Measurements from ENCODE around the gene RNASE7.
A peak's percentile ranks its signal among the peaks of the same experiment; 100 is the strongest.

Gene RNASE7

DNA sequence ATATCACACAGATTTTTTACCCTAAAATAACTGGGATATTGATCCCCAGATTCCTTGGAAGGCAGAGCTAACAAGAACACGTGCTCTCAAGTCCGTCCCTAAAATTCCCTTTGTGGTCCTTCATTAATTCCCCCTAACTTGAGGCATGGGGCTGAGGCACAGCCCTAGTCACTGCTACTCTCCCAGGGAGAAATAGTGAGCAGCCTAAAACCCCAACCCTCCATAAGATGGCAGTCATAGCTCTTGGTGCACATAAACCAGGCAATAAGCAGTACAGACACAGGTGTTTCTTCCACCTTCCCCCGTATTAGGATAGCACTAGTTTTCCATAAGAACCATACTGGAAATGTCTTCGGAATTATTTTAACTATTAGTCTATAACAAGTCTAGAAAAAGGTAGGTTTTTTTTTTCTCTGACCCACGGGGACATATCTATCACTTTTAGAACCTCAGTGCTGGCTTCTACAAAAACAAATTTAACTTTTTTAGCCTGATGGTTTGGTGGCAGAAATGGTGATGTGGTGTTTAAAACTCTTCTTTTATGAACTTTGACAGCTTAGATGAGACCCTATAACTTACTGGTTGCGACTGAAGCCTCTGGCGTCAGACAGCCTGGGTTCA, 24.8 kb downstream of the RNASE7 start:
- Histone ChIP-seq H3K27ac (ENCODE audit: low read depth, low read length) (no peak overlapping the region), H3K36me3 (ENCODE audit: control insufficient read depth in 1 of 2, insufficient read depth in 2 of 2, low read length in 2 of 2) (no peaks in the 10 kb centered on the region), H3K27me3 (ENCODE audit: control insufficient read depth in 1 of 2, insufficient read depth in 2 of 2, low read length in 2 of 2) (peaks cover 0 to 10% of the 10 kb centered on the region in 2 donors), H3K9ac (ENCODE audit: low read depth in 1 of 2, low read length in 2 of 2) (no peak overlapping the region), H3K4me1 (ENCODE audit: control insufficient read depth in 1 of 2, insufficient read depth in 2 of 2, low read length in 2 of 2) (peaks cover 16 to 21% of the 10 kb centered on the region in 2 donors), H3K9me3 (ENCODE audit: control insufficient read depth in 1 of 2, low read length in 2 of 2) (no peaks in the 10 kb centered on the region), H3K4me3 (ENCODE audit: low read depth in 1 of 2, low read length in 2 of 2) (no peak overlapping the region)

- H3K27ac ChIP-seq (ENCODE audit: low read depth, low read length) = no peak overlapping the region
- peaks cover 0 to 10% of the 10 kb centered on the region in 2 donors for H3K27me3 ChIP-seq (ENCODE audit: control insufficient read depth in 1 of 2, insufficient read depth in 2 of 2, low read length in 2 of 2)
- H3K36me3 ChIP-seq (ENCODE audit: control insufficient read depth in 1 of 2, insufficient read depth in 2 of 2, low read length in 2 of 2) = no peaks in the 10 kb centered on the region
- H3K9ac ChIP-seq (ENCODE audit: low read depth in 1 of 2, low read length in 2 of 2) = peak overlapping the region; percentile 19 to 63
- H3K9me3 ChIP-seq (ENCODE audit: control insufficient read depth in 1 of 2, low read length in 2 of 2) = no peaks in the 10 kb centered on the region
- H3K4me3 ChIP-seq (ENCODE audit: low read depth in 1 of 2, low read length in 2 of 2) = peak overlapping the region; percentile 81 to 94
- peaks cover 29 to 32% of the 10 kb centered on the region in 2 donors for H3K4me1 ChIP-seq (ENCODE audit: control insufficient read depth in 1 of 2, insufficient read depth in 2 of 2, low read length in 2 of 2)
Observed at GRCh38 chr14:21068521-21069387, 26.6 kb downstream of the RNASE7 start.

DNA sequence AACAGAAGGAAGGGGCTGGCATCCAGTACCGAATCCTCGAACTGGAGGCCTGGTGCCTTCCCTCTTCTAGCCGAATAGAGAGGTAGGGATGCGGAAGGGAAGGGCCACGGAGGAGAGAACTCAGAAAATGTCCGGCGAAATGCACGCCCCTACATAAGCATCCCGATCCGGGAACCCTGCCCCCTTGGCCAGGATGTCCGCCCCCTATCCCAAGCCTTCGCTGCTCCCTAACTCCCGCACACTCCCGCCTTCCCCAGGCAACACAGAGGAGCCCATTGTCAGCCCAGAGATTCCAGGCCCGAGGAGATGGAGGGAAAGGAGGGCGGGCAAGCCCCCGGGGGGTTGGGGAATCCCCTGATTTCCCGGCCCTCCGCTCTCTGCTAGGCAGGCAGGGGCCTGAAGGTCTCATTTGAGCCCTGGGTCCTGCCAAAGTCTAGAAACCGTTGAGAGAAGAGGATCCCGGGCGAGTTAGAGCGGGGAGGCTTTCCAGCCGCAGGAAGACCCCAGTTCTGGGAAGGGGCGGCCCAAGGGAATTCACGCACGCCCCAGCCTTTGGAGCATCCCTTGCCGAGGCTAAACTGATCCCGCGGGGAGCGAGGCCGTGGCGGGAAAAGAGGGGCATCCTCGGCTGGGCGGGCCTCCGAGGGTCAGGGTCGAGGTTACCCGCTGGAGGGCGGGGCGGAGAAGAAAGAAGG, 27.4 kb downstream of the RNASE7 start:
- H3K27ac ChIP-seq (ENCODE audit: low read depth, low read length) = peak overlapping the region; percentile 43
- H3K4me1 ChIP-seq (ENCODE audit: control insufficient read depth in 1 of 2, insufficient read depth in 2 of 2, low read length in 2 of 2) = peaks cover 29 to 32% of the 10 kb centered on the region in 2 donors
- H3K27me3 ChIP-seq (ENCODE audit: control insufficient read depth in 1 of 2, insufficient read depth in 2 of 2, low read length in 2 of 2) = peaks cover 0 to 10% of the 10 kb centered on the region in 2 donors
- H3K9ac ChIP-seq (ENCODE audit: low read depth in 1 of 2, low read length in 2 of 2) = peak overlapping the region; percentile 19 to 63
- no peaks in the 10 kb centered on the region for H3K36me3 ChIP-seq (ENCODE audit: control insufficient read depth in 1 of 2, insufficient read depth in 2 of 2, low read length in 2 of 2)
- H3K9me3 ChIP-seq (ENCODE audit: control insufficient read depth in 1 of 2, low read length in 2 of 2) = no peaks in the 10 kb centered on the region
- peak overlapping the region; percentile 81 to 94 for H3K4me3 ChIP-seq (ENCODE audit: low read depth in 1 of 2, low read length in 2 of 2)

- Histone ChIP-seq H3K36me3 (ENCODE audit: control insufficient read depth in 1 of 2, insufficient read depth in 2 of 2, low read length in 2 of 2) (peaks cover 0 to 3% of the 10 kb centered on the region in 2 donors), H3K9me3 (ENCODE audit: control insufficient read depth in 1 of 2, low read length in 2 of 2) (no peaks in the 10 kb centered on the region), H3K9ac (ENCODE audit: low read depth in 1 of 2, low read length in 2 of 2) (peak within 1 kb of the TSS; percentile 77 to 90), H3K4me3 (ENCODE audit: low read depth in 1 of 2, low read length in 2 of 2) (peak within 1 kb of the TSS; percentile 81 to 94), H3K27me3 (ENCODE audit: control insufficient read depth in 1 of 2, insufficient read depth in 2 of 2, low read length in 2 of 2) (peaks cover 0 to 10% of the 10 kb centered on the region in 2 donors), H3K4me1 (ENCODE audit: control insufficient read depth in 1 of 2, insufficient read depth in 2 of 2, low read length in 2 of 2) (peaks cover 29 to 32% of the 10 kb centered on the region in 2 donors), H3K27ac (ENCODE audit: low read depth, low read length) (peak within 1 kb of the TSS; percentile 74)
Observed at GRCh38 chr14:21070083-21070609, 28.0 kb downstream of the RNASE7 start, which contains the start of gene ARHGEF40. ARHGEF40 (plus strand) TSS chr14:21070304; CDS start chr14:21070397, 93 bp downstream.

- H3K4me3 ChIP-seq (ENCODE audit: low read depth in 1 of 2, low read length in 2 of 2) = peak overlapping the region; percentile 81 to 94
- H3K27ac ChIP-seq (ENCODE audit: low read depth, low read length) = peak overlapping the region; percentile 74
Observed at GRCh38 chr14:21070610-21071224, 28.6 kb downstream of the RNASE7 start.

GRCh38 chr14:21071225-21072030, 29.3 kb downstream of the RNASE7 start:
- peaks cover 0 to 10% of the 10 kb centered on the region in 2 donors for H3K27me3 ChIP-seq (ENCODE audit: control insufficient read depth in 1 of 2, insufficient read depth in 2 of 2, low read length in 2 of 2)
- H3K36me3 ChIP-seq (ENCODE audit: control insufficient read depth in 1 of 2, insufficient read depth in 2 of 2, low read length in 2 of 2) = peaks cover 8 to 15% of the 10 kb centered on the region in 2 donors
- peaks cover 29 to 32% of the 10 kb centered on the region in 2 donors for H3K4me1 ChIP-seq (ENCODE audit: control insufficient read depth in 1 of 2, insufficient read depth in 2 of 2, low read length in 2 of 2)
- H3K27ac ChIP-seq (ENCODE audit: low read depth, low read length) = peak overlapping the region; percentile 74
- H3K9ac ChIP-seq (ENCODE audit: low read depth in 1 of 2, low read length in 2 of 2) = peak overlapping the region; percentile 77 to 90
- peak overlapping the region; percentile 81 to 94 for H3K4me3 ChIP-seq (ENCODE audit: low read depth in 1 of 2, low read length in 2 of 2)
- no peaks in the 10 kb centered on the region for H3K9me3 ChIP-seq (ENCODE audit: control insufficient read depth in 1 of 2, low read length in 2 of 2)

More at GRCh38 chr14:21070610-21071224, 28.6 kb downstream of the RNASE7 start:
- Histone ChIP-seq H3K4me1 (ENCODE audit: control insufficient read depth in 1 of 2, insufficient read depth in 2 of 2, low read length in 2 of 2) (peaks cover 29 to 32% of the 10 kb centered on the region in 2 donors), H3K27me3 (ENCODE audit: control insufficient read depth in 1 of 2, insufficient read depth in 2 of 2, low read length in 2 of 2) (peaks cover 0 to 10% of the 10 kb centered on the region in 2 donors), H3K9me3 (ENCODE audit: control insufficient read depth in 1 of 2, low read length in 2 of 2) (no peaks in the 10 kb centered on the region), H3K9ac (ENCODE audit: low read depth in 1 of 2, low read length in 2 of 2) (peak overlapping the region; percentile 77 to 90), H3K36me3 (ENCODE audit: control insufficient read depth in 1 of 2, insufficient read depth in 2 of 2, low read length in 2 of 2) (peaks cover under 1 to 8% of the 10 kb centered on the region in 2 donors)

GRCh38 chr14:21072031-21072473, 29.9 kb downstream of the RNASE7 start:
- peak overlapping the region; percentile 74 for H3K27ac ChIP-seq (ENCODE audit: low read depth, low read length)
- H3K9me3 ChIP-seq (ENCODE audit: control insufficient read depth in 1 of 2, low read length in 2 of 2) = no peaks in the 10 kb centered on the region
- H3K36me3 ChIP-seq (ENCODE audit: control insufficient read depth in 1 of 2, insufficient read depth in 2 of 2, low read length in 2 of 2) = peaks cover 8 to 22% of the 10 kb centered on the region in 2 donors
- H3K9ac ChIP-seq (ENCODE audit: low read depth in 1 of 2, low read length in 2 of 2) = peak overlapping the region; percentile 77 to 90
- H3K4me3 ChIP-seq (ENCODE audit: low read depth in 1 of 2, low read length in 2 of 2) = peak overlapping the region; percentile 81 to 94
- H3K27me3 ChIP-seq (ENCODE audit: control insufficient read depth in 1 of 2, insufficient read depth in 2 of 2, low read length in 2 of 2) = peaks cover 0 to 10% of the 10 kb centered on the region in 2 donors
- peaks cover 29 to 32% of the 10 kb centered on the region in 2 donors for H3K4me1 ChIP-seq (ENCODE audit: control insufficient read depth in 1 of 2, insufficient read depth in 2 of 2, low read length in 2 of 2)

GRCh38 chr14:21072781-21073339, 30.7 kb downstream of the RNASE7 start:
- no peak overlapping the region for H3K4me3 ChIP-seq (ENCODE audit: low read depth in 1 of 2, low read length in 2 of 2)
- H3K27me3 ChIP-seq (ENCODE audit: control insufficient read depth in 1 of 2, insufficient read depth in 2 of 2, low read length in 2 of 2) = peaks cover 0 to 10% of the 10 kb centered on the region in 2 donors
- peaks cover 29 to 32% of the 10 kb centered on the region in 2 donors for H3K4me1 ChIP-seq (ENCODE audit: control insufficient read depth in 1 of 2, insufficient read depth in 2 of 2, low read length in 2 of 2)
- peaks cover 15 to 28% of the 10 kb centered on the region in 2 donors for H3K36me3 ChIP-seq (ENCODE audit: control insufficient read depth in 1 of 2, insufficient read depth in 2 of 2, low read length in 2 of 2)
- no peaks in the 10 kb centered on the region for H3K9me3 ChIP-seq (ENCODE audit: control insufficient read depth in 1 of 2, low read length in 2 of 2)
- no peak overlapping the region for H3K27ac ChIP-seq (ENCODE audit: low read depth, low read length)
- H3K9ac ChIP-seq (ENCODE audit: low read depth in 1 of 2, low read length in 2 of 2) = no peak overlapping the region
